OCI-LY1 (cell line): ENCODE data around the gene PPP1R7.

Experiments
- H2AFZ ChIP-seq: fragments of 200-600 bp; sonication (generic), shearing (Covaris generic); 2 replicates; pipeline ENCODE4 v1.6.0; 2014; ENCODE audit warnings: antibody characterized with exemption, mild to moderate bottlenecking, low read length
- H3F3A ChIP-seq: fragments of 200-600 bp; sonication (generic), shearing (Covaris generic); 2 replicates; pipeline ENCODE4 v1.6.0; 2014; ENCODE audit warnings: mild to moderate bottlenecking, antibody characterized with exemption, low read length, moderate library complexity; ENCODE audit not compliant: insufficient read depth
- H3K27ac ChIP-seq: fragments of 200-600 bp; sonication (generic); 2 replicates; pipeline ENCODE4 v1.5.1; 2014; ENCODE audit warnings: low read length, mixed run types, mild to moderate bottlenecking, low read depth; ENCODE audit not compliant: poor library complexity, severe bottlenecking
- H3K27me3 ChIP-seq: fragments of 200-600 bp; sonication (generic); 2 replicates; pipeline ENCODE4 v1.6.0; 2014; ENCODE audit warnings: antibody characterized with exemption, mild to moderate bottlenecking, low read length, moderate library complexity; ENCODE audit not compliant: insufficient read depth
- H3K36me3 ChIP-seq: fragments of 200-600 bp; sonication (generic); 2 replicates; pipeline ENCODE4 v1.6.1; 2014; ENCODE audit warnings: mild to moderate bottlenecking, antibody characterized with exemption, low read length, moderate library complexity, mixed read lengths; ENCODE audit not compliant: insufficient read depth
- H3K4me1 ChIP-seq: fragments of 200-600 bp; sonication (generic); 2 replicates; pipeline ENCODE4 v1.5.1; 2014; ENCODE audit warnings: mild to moderate bottlenecking, low read length, moderate library complexity; ENCODE audit not compliant: insufficient read depth, severe bottlenecking
- H3K4me2 ChIP-seq: fragments of 200-600 bp; sonication (generic), shearing (Covaris generic); 2 replicates; pipeline ENCODE4 v1.6.1; 2014; ENCODE audit warnings: low read length
- H3K4me3 ChIP-seq: fragments of 200-600 bp; sonication (generic); 2 replicates; pipeline ENCODE4 v1.5.1; 2014; ENCODE audit warnings: low read length, low read depth, mild to moderate bottlenecking, mixed read lengths; ENCODE audit not compliant: poor library complexity, severe bottlenecking
- H3K79me2 ChIP-seq: fragments of 200-600 bp; shearing (Covaris generic); 2 replicates; pipeline ENCODE4 v1.6.1; 2016; ENCODE audit warnings: mixed run types, low read length, mixed read lengths; ENCODE audit not compliant: insufficient read depth
- H3K9ac ChIP-seq: fragments of 200-600 bp; sonication (generic), shearing (Covaris generic); 2 replicates; pipeline ENCODE4 v1.6.1; 2014; ENCODE audit warnings: mild to moderate bottlenecking, low read length, mixed read lengths
- H3K9me2 ChIP-seq: fragments of 200-600 bp; sonication (generic), shearing (Covaris generic); 2 replicates; pipeline ENCODE4 v1.6.1; 2014; ENCODE audit warnings: low read depth, mild to moderate bottlenecking, low read length, mixed read lengths
- H3K9me3 ChIP-seq: fragments of 200-600 bp; shearing (Covaris generic); 2 replicates; pipeline ENCODE4 v1.6.1; 2014; ENCODE audit warnings: low read length, mixed read lengths
- H4K20me1 ChIP-seq: fragments of 200-600 bp; sonication (generic), shearing (Covaris generic); 2 replicates; pipeline ENCODE4 v1.6.0; 2016; ENCODE audit warnings: mild to moderate bottlenecking, low read length; ENCODE audit not compliant: insufficient read depth
- CTCF ChIP-seq: fragments of 200-600 bp; sonication (generic), shearing (Covaris generic); IDR thresholded peaks from 2 replicates; pipeline ENCODE4 v1.5.1; 2017; ENCODE audit warnings: mild to moderate bottlenecking, antibody characterized with exemption, low read length, moderate library complexity, mixed read lengths
- EZH2 ChIP-seq: fragments of 200-600 bp; sonication (generic), shearing (Covaris generic); IDR thresholded peaks from 2 replicates; pipeline ENCODE4 v1.8.0; 2017; ENCODE audit warnings: borderline replicate concordance, mixed run types, mild to moderate bottlenecking, antibody characterized with exemption, low read length, moderate library complexity, mixed read lengths

Gene PPP1R7

GRCh38 chr2:241142063-241142462 is 8.2 kb upstream of the PPP1R7 start:
- Histone ChIP-seq H3K4me1 (peaks cover 12% of the 10 kb centered on the region), H3K36me3 (peaks cover 50% of the 10 kb centered on the region), H3K9ac (no peak overlapping the region), H3K9me3 (no peaks in the 10 kb centered on the region), H3K27ac (no peak overlapping the region), H2AFZ (no peak overlapping the region), H4K20me1 (no peaks in the 10 kb centered on the region), H3K27me3 (no peaks in the 10 kb centered on the region), H3K4me3 (no peak overlapping the region), H3F3A (no peaks in the 10 kb centered on the region), H3K9me2 (no peaks in the 10 kb centered on the region), H3K4me2 (no peak overlapping the region), H3K79me2 (peaks cover 6% of the 10 kb centered on the region; the same call in 1 of the 2 replicates)
- no peak for TF ChIP-seq CTCF

DNA sequence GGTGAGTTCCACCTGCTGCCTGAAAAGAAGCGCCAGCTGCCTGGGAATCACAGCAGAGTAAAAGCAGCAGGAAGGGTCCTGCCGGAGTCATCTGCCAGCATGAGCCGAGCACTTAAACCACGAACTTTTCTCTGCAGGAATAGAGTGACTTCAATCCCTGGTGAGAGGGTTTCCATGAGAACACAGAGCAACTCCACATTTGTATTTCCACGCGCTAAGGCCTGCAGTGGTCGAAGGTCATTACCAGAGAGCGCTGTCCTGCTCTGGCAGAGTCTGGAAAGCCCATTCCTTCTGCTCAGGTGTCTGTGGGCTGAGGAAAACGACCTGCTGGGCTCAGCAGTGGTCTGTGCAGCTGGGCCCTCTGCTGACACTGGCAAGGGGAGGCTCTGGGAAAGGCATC is 7.7 kb upstream of the PPP1R7 start:
- H3K4me2 ChIP-seq: no peak overlapping the region
- H3K27me3 ChIP-seq: no peaks in the 10 kb centered on the region
- H3K4me1 ChIP-seq: peaks cover 16% of the 10 kb centered on the region
- peaks cover 10% of the 10 kb centered on the region; the same call in 1 of the 2 replicates for H3K79me2 ChIP-seq
- TF ChIP-seq CTCF (no peak), EZH2 (no peak)
- H4K20me1 ChIP-seq: no peaks in the 10 kb centered on the region
- no peak overlapping the region for H3K9ac ChIP-seq
- H3K9me3 ChIP-seq: no peaks in the 10 kb centered on the region
- H3F3A ChIP-seq: no peaks in the 10 kb centered on the region
- H3K4me3 ChIP-seq: no peak overlapping the region
- peaks cover 49% of the 10 kb centered on the region for H3K36me3 ChIP-seq
- H2AFZ ChIP-seq: no peak overlapping the region
- H3K27ac ChIP-seq: no peak overlapping the region
- H3K9me2 ChIP-seq: no peaks in the 10 kb centered on the region

- Histone ChIP-seq H3F3A (no peaks in the 10 kb centered on the region), H2AFZ (no peak overlapping the region), H3K4me2 (peak overlapping the region; percentile 31), H4K20me1 (no peaks in the 10 kb centered on the region), H3K36me3 (peaks cover 20% of the 10 kb centered on the region), H3K9me2 (no peaks in the 10 kb centered on the region), H3K9me3 (no peaks in the 10 kb centered on the region), H3K4me1 (peaks cover 32% of the 10 kb centered on the region), H3K9ac (no peak overlapping the region; the same call in 1 of the 2 replicates), H3K79me2 (peaks cover 24% of the 10 kb centered on the region), H3K4me3 (peak overlapping the region; percentile 11), H3K27ac (no peak overlapping the region), H3K27me3 (no peaks in the 10 kb centered on the region)
- TF ChIP-seq EZH2: no peak
These were observed 4.0 kb upstream of the PPP1R7 start for GRCh38 chr2:241146286-241146685.

DNA sequence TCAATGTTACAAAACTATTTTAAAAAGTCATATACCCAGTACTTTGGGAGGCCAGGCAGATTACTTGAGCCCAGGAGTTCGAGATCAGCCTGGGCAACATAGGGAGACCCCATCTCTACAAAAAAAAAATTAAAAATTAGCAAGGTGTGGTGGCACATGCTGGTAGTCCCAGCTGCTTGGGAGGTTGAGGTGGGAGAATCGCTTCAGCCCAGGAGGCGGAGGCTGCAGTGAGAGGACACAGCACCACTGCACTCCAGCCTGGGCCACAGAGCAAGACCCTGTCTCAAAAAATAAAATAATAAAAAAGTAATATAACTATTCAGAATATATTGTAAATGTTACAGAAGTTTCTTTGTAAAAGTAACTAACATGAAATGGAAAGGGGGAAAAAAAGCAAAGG is 2.9 kb upstream of the PPP1R7 start:
- Histone ChIP-seq H3K9me2 (no peaks in the 10 kb centered on the region), H3K36me3 (peaks cover 14% of the 10 kb centered on the region), H3K4me1 (peaks cover 41% of the 10 kb centered on the region), H3K27ac (no peak overlapping the region), H3K9me3 (no peaks in the 10 kb centered on the region), H3K4me3 (no peak overlapping the region), H3K79me2 (peaks cover 29% of the 10 kb centered on the region), H2AFZ (no peak overlapping the region), H3K9ac (no peak overlapping the region; the same call in 1 of the 2 replicates), H3K27me3 (no peaks in the 10 kb centered on the region), H4K20me1 (no peaks in the 10 kb centered on the region), H3K4me2 (peak overlapping the region; percentile 93), H3F3A (no peaks in the 10 kb centered on the region)
- TF ChIP-seq CTCF (no peak), EZH2 (no peak)
